ENCODE data around the gene CCDC178. TPM values are rescaled to one million over a fixed set of nuclear protein-coding genes. Genes with fewer than 3 reads are reported as not detected.

CCDC178 gene
- total RNA-seq, 2 donors from 2014 or later, result 1.6 TPM; not detected in 1

GRCh38 chr18:32937066-32937465 lies 503.5 kb downstream of the CCDC178 start:
- no peaks in the 10 kb centered on the region for H3K27me3 ChIP-seq (replicated peaks; ENCODE audit: insufficient read depth)
- DNase-seq (ENCODE audit: low spot score), result no peak
- TF ChIP-seq CTCF (IDR thresholded peaks at IDR 0.05), result no peak

GRCh38 chr18:32934201-32934600 lies 506.3 kb downstream of the CCDC178 start:
- no peaks in the 10 kb centered on the region for H3K9me3 ChIP-seq
- TF ChIP-seq CTCF (IDR thresholded peaks at IDR 0.05), result no peak
- no peak overlapping the region for H3K4me3 ChIP-seq
- H3K36me3 ChIP-seq, result no peaks in the 10 kb centered on the region
- no peaks in the 10 kb centered on the region for H3K4me1 ChIP-seq (ENCODE audit: control insufficient read depth in 1 of 2, low read depth in 2 of 2)
- ATAC-seq (ENCODE audit: insufficient number of reproducible peaks, low FRiP score, low read depth), result no peak
- no peak overlapping the region for H3K27ac ChIP-seq
- no peaks in the 10 kb centered on the region for H3K27me3 ChIP-seq (replicated peaks; ENCODE audit: insufficient read depth)
- no peak for DNase-seq (ENCODE audit: low spot score)

More at GRCh38 chr18:32937066-32937465, 503.5 kb downstream of the CCDC178 start:
- no peaks in the 10 kb centered on the region for H3K36me3 ChIP-seq
- H3K9me3 ChIP-seq, result no peaks in the 10 kb centered on the region
- ATAC-seq (ENCODE audit: insufficient number of reproducible peaks, low FRiP score, low read depth), result no peak
- H3K4me1 ChIP-seq (ENCODE audit: control insufficient read depth in 1 of 2, low read depth in 2 of 2), result no peaks in the 10 kb centered on the region
- H3K27ac ChIP-seq, result no peak overlapping the region
- no peak overlapping the region for H3K4me3 ChIP-seq

- no peaks in the 10 kb centered on the region for H3K4me1 ChIP-seq (ENCODE audit: control insufficient read depth in 1 of 2, low read depth in 2 of 2)
- H3K9me3 ChIP-seq, result no peaks in the 10 kb centered on the region
- H3K27me3 ChIP-seq (replicated peaks; ENCODE audit: insufficient read depth), result no peaks in the 10 kb centered on the region
- ATAC-seq (ENCODE audit: insufficient number of reproducible peaks, low FRiP score, low read depth) (no peak), DNase-seq (ENCODE audit: low spot score) (no peak)
- no peak for TF ChIP-seq CTCF (IDR thresholded peaks at IDR 0.05)
- H3K4me3 ChIP-seq, result no peak overlapping the region
- no peak overlapping the region for H3K27ac ChIP-seq
- no peaks in the 10 kb centered on the region for H3K36me3 ChIP-seq
These were observed 509.7 kb downstream of the CCDC178 start for GRCh38 chr18:32930695-32931301.

- Histone ChIP-seq H3K36me3 (no peaks in the 10 kb centered on the region), H3K27me3 (replicated peaks; ENCODE audit: insufficient read depth) (no peaks in the 10 kb centered on the region), H3K27ac (no peak overlapping the region), H3K9me3 (no peaks in the 10 kb centered on the region), H3K4me3 (no peak overlapping the region), H3K4me1 (ENCODE audit: control insufficient read depth in 1 of 2, low read depth in 2 of 2) (no peaks in the 10 kb centered on the region)
- ATAC-seq (ENCODE audit: insufficient number of reproducible peaks, low FRiP score, low read depth) (no peak), DNase-seq (ENCODE audit: low spot score) (no peak)
- no peak for TF ChIP-seq CTCF (IDR thresholded peaks at IDR 0.05)
These were observed 511.3 kb downstream of the CCDC178 start for GRCh38 chr18:32929213-32929612.

- H3K36me3 ChIP-seq, result no peaks in the 10 kb centered on the region
These were observed 517.5 kb downstream of the CCDC178 start for GRCh38 chr18:32922951-32923430.

More at GRCh38 chr18:32922951-32923430, 517.5 kb downstream of the CCDC178 start:
- no peak overlapping the region for H3K27ac ChIP-seq
- DNase-seq (ENCODE audit: low spot score) (no peak), ATAC-seq (ENCODE audit: insufficient number of reproducible peaks, low FRiP score, low read depth) (no peak)
- H3K9me3 ChIP-seq, result no peaks in the 10 kb centered on the region
- no peak for TF ChIP-seq CTCF (IDR thresholded peaks at IDR 0.05)
- H3K4me1 ChIP-seq (ENCODE audit: control insufficient read depth in 1 of 2, low read depth in 2 of 2), result no peaks in the 10 kb centered on the region
- H3K27me3 ChIP-seq (replicated peaks; ENCODE audit: insufficient read depth), result no peaks in the 10 kb centered on the region
- H3K4me3 ChIP-seq, result no peak overlapping the region
